Stimulated activated CD4-positive, alpha-beta T cell treated with anti-CD3 and anti-CD28 coated beads, Interleukin-4, amount 100 ng/mL, for 48 hours (primary cell): ENCODE measurements around the gene GOLGA8J.
"Not testable (repeated sequence)": the region's sequence is repeated elsewhere in the genome, so short reads cannot be mapped to it uniquely, and the experiment has no call there.

Source experiments
- DNase-seq, 2 donors: peaks; one replicate each; pipeline ENCODE4 v3.0.0-alpha.2; 2020; ENCODE audit warnings: low read depth in 2 of 2

The GOLGA8J gene, protein sequence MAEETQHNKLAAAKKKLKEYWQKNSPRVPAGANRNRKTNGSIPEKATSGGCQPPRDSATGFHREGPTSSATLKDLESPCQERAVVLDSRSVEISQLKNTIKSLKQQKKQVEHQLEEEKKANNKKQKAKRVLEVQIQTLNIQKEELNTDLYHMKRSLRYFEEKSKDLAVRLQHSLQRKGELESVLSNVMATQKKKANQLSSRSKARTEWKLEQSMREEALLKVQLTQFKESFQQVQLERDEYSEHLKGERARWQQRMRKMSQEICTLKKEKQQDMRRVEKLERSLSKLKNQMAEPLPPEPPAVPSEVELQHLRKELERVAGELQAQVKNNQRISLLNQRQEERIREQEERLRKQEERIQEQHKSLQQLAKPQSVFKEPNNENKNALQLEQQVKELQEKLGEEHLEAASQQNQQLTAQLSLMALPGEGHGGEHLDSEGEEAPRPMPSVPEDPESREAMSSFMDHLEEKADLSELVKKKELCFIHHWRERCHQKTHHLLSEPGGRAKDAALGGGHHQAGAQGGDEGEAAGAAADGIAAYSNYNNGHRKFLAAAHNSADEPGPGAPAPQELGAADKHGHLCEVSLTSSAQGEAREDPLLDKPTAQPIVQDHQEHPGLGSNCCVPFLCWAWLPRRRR

DNA sequence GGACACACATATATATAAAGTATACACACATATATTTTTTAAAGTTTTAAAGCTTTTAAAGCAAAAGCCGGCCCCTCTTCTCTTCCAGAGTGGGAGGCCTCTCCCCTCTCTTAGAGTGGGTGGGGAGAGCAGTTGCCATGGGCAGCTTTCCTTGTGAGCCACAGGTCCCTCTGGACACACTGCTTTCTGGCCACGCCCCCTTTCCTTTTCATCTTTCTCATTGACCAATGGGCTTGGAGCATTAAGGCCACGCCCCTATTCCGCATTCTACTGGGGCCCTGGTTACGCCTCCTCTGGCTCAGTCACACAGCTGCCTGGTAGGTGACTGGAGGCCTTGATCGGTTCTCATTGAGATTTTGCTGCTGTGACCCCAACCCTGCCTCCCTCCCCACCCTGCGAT, at the start of gene GOLGA8J:
TSS of gene GOLGA8J (plus strand) at position 301 of the 400 bp plus-strand sequence. CDS start at position 399, 98 bp downstream.
- not testable (repeated sequence) for DNase-seq

DNA sequence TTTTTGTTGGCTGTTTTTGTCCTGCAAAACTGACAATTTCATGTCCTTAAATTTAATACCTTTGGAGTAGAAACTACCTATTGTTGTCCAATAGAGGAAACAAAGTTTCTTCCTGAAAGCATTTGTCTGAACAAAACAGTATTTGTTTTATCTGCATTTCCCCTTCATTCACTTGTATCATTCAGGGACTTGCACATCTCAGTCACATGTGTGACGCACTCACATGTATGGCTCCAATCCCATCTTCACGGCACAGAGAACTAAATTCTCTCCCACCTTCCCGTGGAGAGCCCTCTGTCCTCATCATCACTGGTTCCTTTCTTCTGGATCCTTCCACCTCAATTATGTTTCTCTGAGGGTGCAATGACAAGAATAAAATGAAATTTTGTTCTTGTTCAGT, 49.5 kb upstream of the GOLGA8J start:
- no peak for DNase-seq

DNA sequence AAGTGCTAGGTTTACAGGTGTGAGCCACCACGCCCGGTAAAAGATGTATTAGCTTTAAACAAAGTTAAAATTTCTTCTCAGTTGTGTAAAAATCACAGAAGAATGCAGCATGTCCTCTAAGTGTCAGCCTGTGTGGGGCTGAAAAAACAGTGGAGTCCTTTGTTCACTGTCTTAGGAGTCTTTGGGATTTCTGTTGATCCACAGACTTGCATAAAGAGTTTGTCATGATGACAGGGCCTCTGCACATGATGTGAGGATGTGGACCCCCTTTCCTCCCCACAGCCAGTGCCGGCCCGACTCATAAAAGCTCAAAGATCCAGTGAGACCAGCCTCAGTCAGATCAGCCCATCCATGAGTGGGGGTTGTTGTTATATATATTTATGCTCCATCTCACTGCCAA, 49.0 kb upstream of the GOLGA8J start:
- DNase-seq: no peak

DNA sequence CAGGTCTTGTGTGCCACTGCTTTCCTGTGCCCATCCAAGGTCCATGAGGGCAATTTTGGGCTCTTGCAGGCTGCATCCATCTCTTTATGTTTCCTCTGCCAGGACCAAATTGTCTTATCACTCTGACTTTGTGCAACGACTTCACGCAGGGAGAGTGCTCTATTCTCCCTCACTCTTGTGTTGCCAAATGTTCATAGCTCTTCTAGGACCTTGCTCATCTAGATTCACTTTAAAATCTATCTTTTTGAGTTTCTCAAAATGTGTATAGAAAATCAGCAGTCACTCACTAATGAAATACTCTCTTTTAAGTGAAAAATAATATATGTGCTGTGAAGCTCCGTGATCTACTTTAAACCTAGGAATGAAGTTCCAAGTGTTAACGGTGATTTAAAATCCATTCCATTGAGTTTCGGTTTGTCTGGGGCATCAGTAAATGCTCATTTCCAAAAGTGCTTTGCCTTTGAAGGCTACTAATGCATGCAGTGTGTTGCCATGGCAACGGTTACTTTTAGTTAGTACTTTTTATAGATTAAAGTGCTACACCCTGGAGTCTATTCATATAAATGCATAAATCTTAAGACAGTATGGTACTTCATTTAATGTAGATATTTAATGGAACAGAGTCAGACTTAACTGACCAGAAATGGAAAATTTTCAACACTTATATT, 46.6 kb upstream of the GOLGA8J start:
- DNase-seq: no peak

DNA sequence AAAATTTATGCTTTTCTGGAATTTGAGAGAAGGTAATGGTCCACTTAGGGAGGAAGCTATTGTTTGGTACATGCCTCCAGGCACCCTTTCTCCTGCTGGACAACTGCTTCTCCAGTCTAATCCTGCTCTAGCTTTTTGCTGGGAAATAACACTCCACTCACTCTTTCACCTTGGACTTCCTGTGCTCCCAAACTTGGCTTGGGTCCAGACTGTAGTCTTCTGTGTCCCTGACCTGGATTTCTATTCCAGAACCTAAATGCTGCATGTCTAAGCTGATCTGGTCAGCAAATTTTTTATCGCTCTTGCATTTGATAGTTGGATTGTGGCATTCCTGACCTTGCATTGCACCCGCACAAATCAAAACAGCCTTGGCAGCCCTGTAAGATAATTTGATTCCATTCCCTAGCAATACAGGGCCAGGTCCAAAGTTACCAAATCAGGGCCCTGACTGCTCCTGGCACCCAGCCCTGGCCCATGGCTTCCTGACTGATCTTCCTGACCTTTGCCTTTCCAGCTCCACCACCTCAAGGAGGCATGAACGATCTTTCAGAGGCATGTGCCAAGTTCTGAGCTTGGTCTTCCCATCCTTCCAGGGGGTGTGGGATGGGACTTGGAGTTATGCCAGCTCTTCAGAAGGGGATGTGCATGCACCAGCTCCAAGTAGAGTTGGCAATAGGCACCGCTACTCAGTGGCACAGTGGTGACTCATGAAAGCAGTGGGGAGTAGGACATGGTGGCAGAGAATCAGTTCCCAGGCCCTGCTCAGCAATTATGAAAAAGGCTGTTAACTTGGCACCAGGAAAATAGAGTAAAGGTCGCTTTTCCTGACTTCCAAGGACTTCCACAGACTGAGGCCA, 43.9 kb upstream of the GOLGA8J start:
- DNase-seq: no peak

DNA sequence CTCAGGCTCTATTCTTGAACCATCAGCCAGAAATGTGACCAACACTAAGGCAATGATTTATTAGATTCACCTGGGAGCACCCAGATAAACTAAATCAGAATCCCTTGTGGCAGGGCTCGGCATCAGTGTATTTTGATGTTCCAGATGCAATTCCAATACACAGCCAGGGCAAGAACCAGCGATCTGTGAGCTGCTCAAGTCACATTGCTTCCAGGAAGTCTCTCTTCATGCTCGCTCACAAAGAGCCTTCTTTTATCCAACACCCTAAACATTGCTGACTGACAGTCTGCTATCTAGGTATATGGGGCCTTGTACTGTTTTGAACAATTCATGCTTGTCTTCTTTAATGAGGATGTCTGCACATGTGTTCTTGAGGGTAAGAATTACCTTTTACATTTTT, 40.9 kb upstream of the GOLGA8J start:
- DNase-seq: no peak

DNA sequence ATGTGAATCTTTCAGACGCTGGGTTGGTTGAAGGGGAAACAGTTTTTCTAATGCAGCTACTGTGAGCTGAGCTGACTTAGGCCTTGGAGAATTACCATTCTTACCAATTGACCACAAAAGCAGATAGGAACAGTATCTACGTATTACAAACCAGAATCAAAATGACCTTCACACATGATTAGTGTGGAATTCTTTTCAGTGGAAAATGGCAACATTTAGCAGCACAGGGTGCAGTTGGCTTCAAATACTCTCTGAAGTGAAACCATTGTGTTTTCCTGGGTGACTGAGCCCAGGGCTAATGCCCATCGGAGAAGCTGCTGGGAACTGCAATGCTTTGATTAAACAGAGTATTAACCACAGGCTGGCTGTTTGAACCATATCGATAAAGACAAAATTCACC, 40.2 kb upstream of the GOLGA8J start:
- no peak for DNase-seq

DNA sequence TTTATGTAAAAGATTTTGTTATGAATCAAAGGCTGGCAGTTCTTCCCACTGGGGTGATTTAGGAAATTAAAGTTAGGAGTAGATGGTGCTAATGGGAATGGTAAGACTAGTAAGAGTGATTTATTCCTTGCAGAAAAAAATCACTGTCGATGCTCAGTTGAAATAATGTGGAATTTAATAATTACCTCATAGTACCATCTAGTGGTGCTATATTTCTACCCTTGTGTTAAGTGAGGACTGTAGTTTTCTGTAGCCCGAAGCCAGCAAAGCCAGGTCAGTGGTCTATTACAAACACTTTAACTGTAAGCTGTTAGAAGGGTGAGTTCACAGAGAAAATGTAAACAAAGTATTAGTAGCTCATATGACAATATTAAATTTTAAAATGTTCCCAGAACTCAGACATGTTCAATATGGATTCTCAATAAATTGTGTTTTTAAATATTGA, 39.5 kb upstream of the GOLGA8J start:
- DNase-seq: no peak

DNA sequence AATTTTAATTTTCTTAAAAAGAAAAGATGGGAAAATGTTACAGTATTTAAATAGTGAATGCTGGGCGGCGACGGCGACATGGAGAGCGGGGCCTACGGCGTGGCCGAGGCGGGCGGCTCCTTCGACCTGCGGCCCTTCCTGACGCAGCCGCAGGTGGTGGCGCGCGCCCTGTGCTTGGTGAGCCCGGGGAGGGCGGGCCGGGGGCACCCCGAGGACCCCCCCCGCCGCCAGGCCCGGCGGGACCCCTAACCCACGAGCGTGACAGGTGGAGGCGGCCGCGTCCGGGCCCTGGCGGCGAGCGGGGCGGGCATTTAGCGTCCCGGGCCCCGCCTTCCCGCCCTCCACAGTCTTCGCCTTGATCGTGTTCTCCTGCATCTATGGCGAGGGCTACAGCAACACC, 38.4 kb upstream of the GOLGA8J start:
- no peak for DNase-seq

DNA sequence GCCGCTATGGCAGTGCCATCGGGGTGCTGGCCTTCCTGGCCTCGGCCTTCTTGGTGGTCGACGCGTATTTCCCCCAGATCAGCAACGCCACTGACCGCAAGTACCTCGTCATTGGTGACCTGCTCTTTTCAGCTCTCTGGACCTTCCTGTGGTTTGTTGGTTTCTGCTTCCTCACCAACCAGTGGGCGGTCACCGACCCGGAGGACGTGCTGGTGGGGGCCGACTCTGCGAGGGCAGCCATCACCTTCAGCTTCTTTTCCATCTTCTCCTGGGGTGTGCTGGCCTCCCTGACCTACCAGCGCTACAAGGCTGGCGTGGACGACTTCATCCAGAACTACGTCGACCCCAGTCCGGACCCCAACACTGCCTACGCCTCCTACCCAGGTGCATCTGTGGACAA, 37.9 kb upstream of the GOLGA8J start:
- DNase-seq: not testable (repeated sequence)

DNA sequence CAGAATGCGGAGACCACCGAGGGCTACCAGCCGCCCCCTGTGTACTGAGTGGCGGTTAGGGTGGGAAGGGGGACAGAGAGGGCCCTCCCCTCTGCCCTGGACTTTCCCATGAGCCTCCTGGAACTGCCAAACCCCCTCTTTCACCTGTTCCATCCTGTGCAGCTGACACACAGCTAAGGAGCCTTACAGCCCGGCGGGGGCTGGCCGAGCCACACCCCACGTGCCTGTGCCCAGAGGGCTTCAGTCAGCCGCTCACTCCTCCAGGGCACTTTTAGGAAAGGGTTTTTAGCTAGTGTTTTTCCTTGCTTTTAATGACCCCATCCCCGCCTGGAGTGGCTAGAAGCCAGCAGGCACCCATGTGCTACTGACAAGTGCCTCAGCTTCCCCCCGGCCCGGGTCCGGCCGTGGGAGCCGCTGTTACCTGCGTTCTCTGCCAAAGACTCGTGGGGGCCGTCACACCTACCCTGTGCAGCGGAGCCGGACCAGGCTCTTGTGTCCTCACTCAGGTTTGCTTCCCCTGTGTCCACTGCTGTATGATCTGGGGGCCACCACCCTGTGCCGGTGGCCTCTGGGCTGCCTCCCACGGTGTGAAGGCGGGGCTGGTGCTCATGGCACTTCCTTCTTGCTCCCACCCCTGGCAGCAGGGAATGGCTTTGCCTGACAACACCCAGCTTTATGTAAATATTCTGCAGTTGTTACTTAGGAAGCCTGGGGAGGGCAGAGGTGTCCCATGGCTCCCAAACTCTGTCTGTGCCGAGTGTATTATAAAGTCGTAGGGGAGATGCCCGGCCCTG, 37.3 kb upstream of the GOLGA8J start:
- not testable (repeated sequence) for DNase-seq

DNA sequence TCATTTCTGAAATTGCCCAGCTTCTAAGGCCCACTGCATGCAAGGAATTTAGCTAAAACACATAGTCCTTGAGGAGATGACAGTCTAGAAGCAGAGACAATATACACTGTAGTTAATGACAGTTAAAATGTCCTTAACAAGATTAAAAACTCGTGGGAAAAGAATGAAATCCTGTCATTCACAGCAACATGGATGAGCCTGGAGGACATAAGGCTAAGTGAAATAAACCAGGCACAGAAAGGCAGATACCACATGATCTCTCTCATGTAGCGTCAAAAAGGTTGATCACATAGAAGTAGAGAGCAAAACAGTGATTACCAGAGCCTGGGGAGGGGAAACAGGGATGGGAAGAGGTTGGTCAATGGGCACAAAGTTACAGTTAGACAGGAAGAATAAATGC, 36.3 kb upstream of the GOLGA8J start:
- no peak for DNase-seq

DNA sequence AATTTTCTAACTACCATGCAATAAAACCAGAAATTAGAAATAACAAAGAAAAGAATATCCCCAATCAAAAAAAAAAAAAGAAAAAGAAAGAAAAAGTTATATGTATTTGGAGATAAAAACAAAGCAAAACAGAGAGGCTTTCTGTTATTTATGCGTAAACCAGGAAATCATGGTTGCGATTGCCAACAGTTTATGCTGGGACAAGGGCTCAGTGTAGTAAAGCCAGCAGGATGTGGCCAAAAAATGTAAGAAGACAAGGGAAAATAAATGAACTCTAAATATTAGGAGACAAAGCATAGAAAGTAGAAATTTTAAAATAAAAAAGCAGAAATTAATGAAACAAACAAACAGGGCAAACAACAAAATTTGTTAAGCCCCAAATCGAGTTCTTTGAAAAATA, 27.2 kb upstream of the GOLGA8J start:
- no peak for DNase-seq

DNA sequence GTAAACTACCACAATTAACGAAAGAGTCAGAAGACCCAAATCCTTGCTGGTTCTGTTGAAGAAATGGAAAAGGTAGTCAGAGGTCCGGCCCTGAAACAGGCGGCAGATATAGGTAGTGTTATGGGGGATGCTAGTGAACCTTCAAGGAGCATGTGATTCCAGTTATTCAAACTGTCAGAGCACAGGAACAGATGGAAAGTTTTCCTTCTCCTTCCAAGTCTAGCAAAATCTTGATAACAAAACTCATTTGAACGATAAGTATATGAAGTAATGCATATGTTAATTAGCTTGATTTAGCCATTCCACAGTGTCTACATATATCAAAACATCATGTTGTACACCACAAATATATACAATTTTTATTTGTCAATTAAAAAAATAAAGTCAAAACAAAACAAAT, 26.6 kb upstream of the GOLGA8J start:
- DNase-seq: no peak

DNA sequence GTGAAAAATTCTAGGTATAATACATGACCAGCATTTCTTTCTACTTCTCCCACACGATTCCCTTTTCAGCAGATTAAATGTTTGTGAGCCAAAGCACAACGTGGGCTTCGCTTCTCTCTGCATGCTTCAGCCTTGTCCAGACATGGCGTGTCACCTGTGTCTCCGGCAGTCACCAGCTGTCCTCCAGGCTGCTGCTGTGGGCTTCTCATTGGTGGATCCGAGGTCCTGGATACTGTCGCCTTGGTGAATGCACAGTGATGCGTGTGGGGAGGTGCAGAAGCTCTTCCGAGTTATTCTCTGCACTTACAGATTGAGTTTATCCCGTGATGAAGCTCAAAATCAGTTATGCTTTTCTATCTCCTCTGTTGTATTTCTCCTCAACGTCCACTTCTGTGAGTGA, 23.0 kb upstream of the GOLGA8J start:
- no peak for DNase-seq

DNA sequence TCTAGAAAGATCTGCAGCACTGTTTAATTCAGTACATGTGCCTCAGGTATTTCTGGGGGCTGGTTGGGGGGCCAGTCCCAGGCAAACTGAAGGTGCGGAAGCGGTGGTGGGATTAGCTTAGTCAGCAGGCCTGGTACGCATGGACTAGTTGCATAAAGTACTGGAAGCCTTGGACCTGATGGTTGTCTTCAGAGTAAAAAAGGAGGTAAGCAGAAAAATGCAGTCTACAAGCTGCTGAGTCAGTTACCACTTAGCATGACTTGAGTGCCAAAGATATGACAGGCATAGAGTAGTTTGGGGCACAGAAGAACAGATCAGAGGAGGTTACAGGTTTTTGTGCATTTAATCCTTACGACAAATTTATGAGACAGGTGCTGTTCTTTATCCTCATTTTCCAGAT, 19.9 kb upstream of the GOLGA8J start:
- no peak for DNase-seq

DNA sequence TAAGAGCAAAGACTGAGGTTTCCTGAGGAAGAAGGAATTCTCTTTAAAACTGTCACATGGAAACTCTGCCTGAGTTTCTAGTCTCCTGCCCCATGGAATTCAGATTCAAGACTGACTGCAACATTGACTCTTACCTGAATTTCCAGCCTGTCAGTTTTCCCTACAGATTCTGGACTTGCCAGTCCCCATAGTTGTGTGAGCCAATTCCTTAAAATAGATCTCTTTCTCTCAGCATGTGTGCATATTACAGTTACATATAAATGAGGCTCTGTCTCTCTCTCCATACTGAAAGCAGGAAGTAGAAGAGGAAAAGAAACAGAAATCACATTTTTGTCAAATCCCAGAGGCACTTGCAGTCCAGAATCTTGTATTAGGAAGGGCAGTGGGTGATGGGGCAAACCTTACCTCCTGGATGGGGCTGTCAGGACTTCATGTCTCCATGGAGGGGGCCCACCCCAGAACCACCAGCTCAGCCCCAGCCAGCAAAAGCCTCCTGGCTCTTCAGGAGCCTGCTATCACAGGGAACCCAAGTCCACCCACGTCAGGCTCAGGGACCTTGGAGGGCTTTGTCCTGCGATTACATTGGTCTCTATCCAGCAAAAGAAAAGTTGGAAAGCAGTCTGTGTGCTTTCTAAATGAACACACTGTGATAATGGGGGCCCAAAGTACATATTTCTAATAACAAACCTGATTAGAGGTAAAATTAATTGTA, 18.8 kb upstream of the GOLGA8J start:
- no peak for DNase-seq

DNA sequence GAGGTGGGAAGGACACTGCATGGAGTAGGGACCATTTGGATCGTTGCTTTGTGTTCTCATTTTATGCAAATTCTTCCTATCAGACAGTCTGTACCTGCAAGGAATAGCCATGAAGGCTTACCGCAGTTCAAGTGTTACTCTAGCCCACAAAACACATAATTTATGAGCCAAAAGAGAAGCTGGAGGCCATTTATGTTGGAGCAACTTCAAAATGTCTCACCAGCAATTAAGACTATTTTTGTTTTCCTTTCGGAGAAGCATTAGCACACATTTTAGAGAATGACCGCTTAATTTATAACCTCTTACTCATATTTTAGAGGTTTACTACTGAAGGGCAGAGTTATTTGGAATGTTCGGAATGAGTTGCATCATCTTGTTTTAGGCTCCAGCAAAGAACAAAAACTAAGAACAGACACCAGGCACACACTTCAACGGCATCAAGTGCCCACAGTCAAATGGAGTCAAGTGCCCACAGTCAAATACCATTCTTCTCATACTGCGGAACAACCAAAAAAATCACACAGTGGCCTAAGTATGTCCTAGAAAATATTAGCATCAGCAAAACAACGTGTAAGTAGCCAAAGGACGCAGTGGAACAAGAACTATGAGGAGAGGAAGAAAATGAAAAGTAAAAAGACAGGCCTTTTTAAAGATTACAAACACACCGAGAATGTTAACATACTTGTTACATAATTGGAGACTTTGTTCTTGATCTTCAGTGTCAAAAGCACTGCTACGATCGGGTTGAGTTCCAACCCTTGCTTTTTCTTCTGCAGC, 17.5 kb upstream of the GOLGA8J start:
- DNase-seq: no peak

DNA sequence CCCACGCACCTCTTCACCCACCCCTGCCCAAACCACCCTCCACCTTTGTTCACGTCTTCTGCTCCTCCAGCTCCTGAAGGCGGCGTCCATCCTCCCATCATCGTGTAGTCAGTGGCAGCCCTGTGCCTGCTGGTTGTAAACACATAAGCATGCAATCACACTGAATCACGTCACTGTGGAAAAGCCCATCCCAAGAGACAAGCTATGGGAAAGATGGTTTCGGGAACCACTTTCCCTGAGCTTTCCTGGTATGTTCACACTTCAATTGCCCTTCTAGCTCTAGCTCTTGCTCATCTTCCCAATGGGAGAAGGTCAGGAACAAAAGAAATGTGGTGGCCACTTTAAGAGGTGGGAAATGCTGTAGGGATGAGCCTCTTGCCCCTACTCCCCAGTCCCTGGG, 14.4 kb upstream of the GOLGA8J start:
- DNase-seq: no peak

DNA sequence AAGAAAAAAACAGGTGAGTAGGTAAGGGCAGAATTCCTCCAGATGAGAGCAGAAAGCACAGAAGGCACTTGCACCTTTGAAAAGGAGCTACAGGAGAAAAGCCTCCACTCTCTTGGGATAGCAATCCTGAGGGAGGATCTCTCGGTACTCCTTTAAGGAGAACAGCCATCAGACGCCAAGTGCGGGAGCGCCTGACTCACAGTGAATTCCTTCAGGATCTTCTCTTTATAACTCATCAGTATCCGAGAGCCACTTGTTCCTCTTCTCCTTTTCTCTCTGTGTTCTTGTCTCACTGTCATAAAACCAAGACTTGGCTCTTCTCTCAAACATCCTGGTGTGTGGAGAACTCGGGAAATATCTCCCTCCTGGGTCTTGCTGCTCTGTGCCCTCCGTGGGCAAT, 10.1 kb upstream of the GOLGA8J start:
- no peak for DNase-seq
